ENCODE results near the gene SLC22A13.

- TF ChIP-seq CTCF (IDR thresholded peaks at IDR 0.05; ENCODE audit: low read length) (no peak), EZH2 (IDR thresholded peaks at IDR 0.05; ENCODE audit: borderline replicate concordance, low read length) (no peak)
These were observed 53.4 kb downstream of the SLC22A13 start for GRCh38 chr3:38318766-38319671.

All from OCI-LY1 (cell line).